H1 (cell line): ENCODE data around the gene INTS6. TPM values are rescaled to one million over a fixed set of nuclear protein-coding genes. Genes with fewer than 3 reads are reported as not detected.

Source experiments
- CTCF ChIA-PET: fragments of 300-600 bp; sonication (Branson Sonifier 250); formaldehyde crosslinking; loops from one replicate; lab custom pipeline; 2021; ENCODE audit not compliant: partially characterized antibody; lab: Charles Lee
- POLR2A ChIA-PET: fragments of 300-600 bp; sonication (Branson Sonifier 250); formaldehyde crosslinking; loops from one replicate; lab custom pipeline; 2021; ENCODE audit warnings: inconsistent platforms; ENCODE audit not compliant: partially characterized antibody; lab: Charles Lee
- DNase-seq, 2 experiments: peaks; one replicate each; pipeline versions ENCODE4 v3.0.0 to v3.0.0-alpha.2; 2010 to 2022; ENCODE audit warnings: low spot score in 2 of 2, low read depth in 1 of 2, mixed read lengths in 1 of 2
- FAIRE-seq: peaks from 2 replicates; lab custom pipeline; 2011; peaks lifted over from hg19 to GRCh38; lab: Jason Lieb, UNC
- H2AFZ ChIP-seq: 2 replicates; pipeline ENCODE4 v1.8.1; 2012; ENCODE audit warnings: low read length, inconsistent platforms
- H2AK5ac ChIP-seq: 2 replicates; pipeline ENCODE4 v1.6.1; 2013; ENCODE audit warnings: low read depth, low read length
- H2BK120ac ChIP-seq: replicated peaks from 2 replicates; pipeline ENCODE3; 2013; ENCODE audit warnings: low read depth, low read length, inconsistent platforms
- H2BK12ac ChIP-seq: 2 replicates; pipeline ENCODE4 v1.6.1; 2013; ENCODE audit warnings: low read depth, low read length
- H2BK15ac ChIP-seq: 2 replicates; pipeline ENCODE4 v1.6.1; 2013; ENCODE audit warnings: low read length
- H2BK20ac ChIP-seq: 2 replicates; pipeline ENCODE4 v1.6.1; 2013; ENCODE audit warnings: low read length
- H2BK5ac ChIP-seq: 2 replicates; pipeline ENCODE4 v1.6.1; 2013; ENCODE audit warnings: low read depth, low read length
- H3K14ac ChIP-seq: 2 replicates; pipeline ENCODE4 v1.6.1; 2013; ENCODE audit warnings: inconsistent platforms; ENCODE audit not compliant: insufficient read length
- H3K18ac ChIP-seq: 2 replicates; pipeline ENCODE4 v1.6.1; 2013; ENCODE audit warnings: low read length; ENCODE audit errors: extremely low read depth
- H3K23ac ChIP-seq: 2 replicates; pipeline ENCODE4 v1.6.1; 2013; ENCODE audit warnings: inconsistent platforms; ENCODE audit not compliant: insufficient read length
- H3K23me2 ChIP-seq: 2 replicates; pipeline ENCODE4 v1.6.1; 2013; ENCODE audit warnings: low read depth, low read length
- H3K27ac ChIP-seq: 2 replicates; pipeline ENCODE4 v1.6.1; 2011; ENCODE audit warnings: low read depth, low read length, inconsistent platforms
- H3K27me3 ChIP-seq, 4 experiments: replicated peaks in 1 of 4; 1 replicate in 1 of 4; 2 replicates in 3 of 4; pipeline versions ENCODE4 v1.6.1 to v1.8.1; 2011 to 2013; ENCODE audit warnings: low read length in 3 of 4, mild to moderate bottlenecking in 3 of 4, inconsistent platforms in 2 of 4, mixed read lengths in 2 of 4, moderate library complexity in 1 of 4; ENCODE audit not compliant: control insufficient read depth in 3 of 4, insufficient read depth in 3 of 4; ENCODE audit errors: extremely low read depth in 1 of 4
- H3K36me3 ChIP-seq, 4 experiments: 2 replicates each; pipeline versions ENCODE4 v1.6.1 to v1.8.1; 2011 to 2013; ENCODE audit warnings: mild to moderate bottlenecking in 4 of 4, low read length in 3 of 4, moderate library complexity in 2 of 4, control low read depth in 1 of 4, inconsistent platforms in 1 of 4; ENCODE audit not compliant: insufficient read depth in 4 of 4, control insufficient read depth in 2 of 4
- H3K4ac ChIP-seq: replicated peaks from 2 replicates; pipeline ENCODE3; 2013; ENCODE audit warnings: low read length, low read depth, mixed read lengths, inconsistent platforms; ENCODE audit not compliant: insufficient read length
- H3K4me1 ChIP-seq, 4 experiments: replicated peaks in 1 of 4; 1 replicate in 1 of 4; 2 replicates in 3 of 4; pipeline versions ENCODE4 v1.6.1 to v1.8.1; 2011 to 2013; ENCODE audit warnings: low read length in 3 of 4, inconsistent platforms in 2 of 4, mixed read lengths in 1 of 4; ENCODE audit not compliant: insufficient read depth in 4 of 4, control insufficient read depth in 3 of 4
- H3K4me2 ChIP-seq, 2 experiments: 2 replicates each; pipeline versions ENCODE4 v1.6.1 to v1.8.1; 2011 to 2013; ENCODE audit warnings: low read depth in 2 of 2, low read length in 2 of 2, control low read depth in 1 of 2, inconsistent platforms in 1 of 2, mild to moderate bottlenecking in 1 of 2; ENCODE audit not compliant: insufficient read depth in 1 of 2
- H3K4me3 ChIP-seq, 4 experiments: fragments of 200-600, 300-600 bp in 1 of 4; sonication (generic), shearing (Covaris generic), sonication (Bioruptor Twin) in 1 of 4; 2 replicates each; pipeline versions ENCODE4 v1.5.1 to v1.8.1; 2011 to 2016; ENCODE audit warnings: low read length in 4 of 4, low read depth in 3 of 4, control low read depth in 2 of 4, inconsistent platforms in 2 of 4, mild to moderate bottlenecking in 2 of 4, mixed read lengths in 1 of 4, moderate library complexity in 1 of 4; ENCODE audit not compliant: insufficient read depth in 2 of 4; ENCODE audit errors: extremely low read depth in 1 of 4
- H3K56ac ChIP-seq: replicated peaks from 2 replicates; pipeline ENCODE3; 2013; ENCODE audit warnings: low read depth, mild to moderate bottlenecking, mixed read lengths, low read length, inconsistent platforms; ENCODE audit not compliant: insufficient read length
- H3K79me1 ChIP-seq: 2 replicates; pipeline ENCODE4 v1.6.1; 2013; ENCODE audit warnings: low read depth, low read length, control low read depth
- H3K79me2 ChIP-seq, 2 experiments: 2 replicates each; pipeline versions ENCODE4 v1.6.1 to v1.8.1; 2012 to 2013; ENCODE audit warnings: low read length in 2 of 2, mild to moderate bottlenecking in 2 of 2, inconsistent platforms in 1 of 2; ENCODE audit not compliant: insufficient read depth in 2 of 2, control insufficient read depth in 1 of 2
- H3K9ac ChIP-seq, 4 experiments: replicated peaks in 1 of 4; 1 replicate in 1 of 4; 2 replicates in 3 of 4; pipeline versions ENCODE4 v1.6.1 to v1.8.1; 2011 to 2013; ENCODE audit warnings: low read depth in 3 of 4, low read length in 3 of 4, control low read depth in 2 of 4, mild to moderate bottlenecking in 2 of 4, moderate library complexity in 2 of 4, inconsistent platforms in 1 of 4; ENCODE audit errors: extremely low read depth in 1 of 4
- H3K9me3 ChIP-seq, 2 experiments: 2 replicates each; pipeline versions ENCODE4 v1.6.1 to v1.8.1; 2012 to 2013; ENCODE audit warnings: mild to moderate bottlenecking in 2 of 2, moderate library complexity in 2 of 2, control low read depth in 1 of 2, inconsistent platforms in 1 of 2, low read depth in 1 of 2, low read length in 1 of 2, mixed read lengths in 1 of 2; ENCODE audit not compliant: insufficient read depth in 2 of 2
- H4K20me1 ChIP-seq, 2 experiments: replicated peaks in 1 of 2; 2 replicates each; pipeline versions ENCODE3 to v1.8.1; 2011 to 2013; ENCODE audit warnings: inconsistent platforms in 2 of 2, low read length in 2 of 2, mild to moderate bottlenecking in 1 of 2; ENCODE audit not compliant: insufficient read depth in 2 of 2, control insufficient read depth in 1 of 2
- H4K5ac ChIP-seq: 2 replicates; pipeline ENCODE4 v1.6.1; 2013; ENCODE audit warnings: low read length, low read depth, mixed read lengths, inconsistent platforms; ENCODE audit not compliant: insufficient read length
- H4K8ac ChIP-seq: 2 replicates; pipeline ENCODE4 v1.8.0; 2013; ENCODE audit warnings: mild to moderate bottlenecking, moderate library complexity, low read length, inconsistent platforms; ENCODE audit not compliant: insufficient read depth; ENCODE audit errors: extremely low read depth
- H4K91ac ChIP-seq: replicated peaks from 2 replicates; pipeline ENCODE3; 2013; ENCODE audit warnings: low read length, mixed read lengths, inconsistent platforms; ENCODE audit not compliant: insufficient read length
- GABPA ChIP-seq: IDR thresholded peaks from 2 replicates; pipeline ENCODE4 v1.6.1; 2011; ENCODE audit warnings: mild to moderate bottlenecking, low read length, moderate library complexity, borderline replicate concordance; ENCODE audit not compliant: insufficient read depth
- NRF1 ChIP-seq: IDR thresholded peaks from 2 replicates; pipeline ENCODE4 v1.6.1; 2011; ENCODE audit warnings: mild to moderate bottlenecking, low read depth, low read length, improper control_type of control experiment
- WGBS, 2 experiments: shearing (Covaris generic) in 1 of 2; methylation state at CpG; one replicate each; pipeline versions ENCODE4 v1.1.6 to v1.1.7; 2013 to 2015; ENCODE audit warnings: low lambda C conversion rate in 2 of 2, mixed read lengths in 2 of 2, inconsistent platforms in 1 of 2, low coverage in 1 of 2, missing lambda C conversion rate in 1 of 2; ENCODE audit not compliant: insufficient replicate concordance in 2 of 2, insufficient coverage in 1 of 2, insufficient read length in 1 of 2; ENCODE audit errors: extremely low coverage in 1 of 2, missing lambda C conversion rate in 1 of 2; 5-methylcytosine and 5-hydroxymethylcytosine counted together
- polyA plus RNA-seq, 7 experiments: library from polyadenylated mRNA; depleted of rRNA in 3 of 7; stranded (reverse) in 5 of 7; unstranded in 2 of 7; fragments of >200 nt in 5 of 7; fragments of 200-250 nt in 2 of 7; gene quantifications; 1 replicate in 5 of 7; 2 replicates in 1 of 7; 4 replicates in 1 of 7; pipeline versions ENCODE4 v1.2.1 to v1.2.3, GENCODE V29; 2011 to 2013; ENCODE audit warnings: missing spikeins in 2 of 7, mixed read lengths in 2 of 7
- total RNA-seq: library from RNA; stranded (reverse); fragmentation: NEBNext Ultra II Directional; extraction: Animal tissue kit (Norgen Biotek cat#: 25700); gene quantifications from 2 replicates; pipeline ENCODE4 v1.2.1, GENCODE V29; 2021

Gene INTS6
- total and polyA plus RNA-seq, 2 of the 8 experiments (the other 6 are each of a cell fraction or from before 2014, with no cell fraction given): 12.6 to 42.8 TPM

DNA sequence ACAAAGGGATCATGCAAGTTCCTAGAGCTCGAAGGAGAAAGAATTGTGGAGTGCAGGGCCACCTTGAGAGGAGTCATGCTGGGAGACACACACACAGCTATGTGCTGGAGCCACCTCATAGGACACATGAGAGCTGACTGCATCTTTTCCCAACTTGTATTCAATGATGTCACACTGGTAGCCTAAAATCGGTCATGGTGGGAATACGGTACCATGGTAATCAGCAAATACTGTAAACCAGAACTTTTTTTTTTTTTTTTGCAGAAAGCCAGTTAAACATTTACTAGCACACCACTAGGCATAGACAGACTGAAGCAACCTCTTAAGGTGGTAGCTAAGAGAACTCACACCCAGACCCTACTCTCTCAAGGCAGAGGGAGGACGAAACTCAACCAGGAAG is 47.0 kb upstream of the INTS6 start:
- H2AK5ac ChIP-seq: no peak overlapping the region
- H3K4me2 ChIP-seq: no peak overlapping the region
- ChIA-PET POLR2A (interaction anchor here (0.8 kb wide), 1 partner anchor 47 kb away, joined by 4 read pairs; the partner anchor contains the start of gene INTS6), CTCF (interaction anchor here (0.6 kb wide), 4 partner anchors 237 to 311 kb away, joined by 3 to 4 read pairs (median 3); no protein-coding TSS in a partner anchor)
- no peak overlapping the region for H3K14ac ChIP-seq
- H2AFZ ChIP-seq: no peak overlapping the region
- TF ChIP-seq NRF1 (no peak), GABPA (no peak)
- no peaks in the 10 kb centered on the region for H3K27me3 ChIP-seq
- H3K27ac ChIP-seq: no peak overlapping the region
- no peak overlapping the region for H2BK120ac ChIP-seq
- H2BK12ac ChIP-seq: no peak overlapping the region
- no peak overlapping the region for H3K56ac ChIP-seq
- H3K9me3 ChIP-seq: no peaks in the 10 kb centered on the region
- no peak overlapping the region for H3K23ac ChIP-seq
- FAIRE-seq: no peak
- H3K4ac ChIP-seq: no peak overlapping the region
- no peak overlapping the region for H3K18ac ChIP-seq
- H3K79me1 ChIP-seq: no peaks in the 10 kb centered on the region
- H2BK15ac ChIP-seq: no peak overlapping the region
- H3K4me3 ChIP-seq: no peak overlapping the region
- H3K4me1 ChIP-seq: no peaks in the 10 kb centered on the region
- H3K36me3 ChIP-seq: no peaks in the 10 kb centered on the region
- H3K9ac ChIP-seq: no peak overlapping the region
- H4K8ac ChIP-seq: no peak overlapping the region
- no peaks in the 10 kb centered on the region for H3K79me2 ChIP-seq
- DNase-seq: no peak
- H4K20me1 ChIP-seq: no peaks in the 10 kb centered on the region
- no peak overlapping the region for H4K91ac ChIP-seq
- no peak overlapping the region for H2BK5ac ChIP-seq
- 93% methylated on average over 4 of the region's 4 CpGs; no CpG with 5 or more reads in 1 of the 2 experiments for WGBS, 2 experiments
- no peak overlapping the region for H2BK20ac ChIP-seq
- H3K23me2 ChIP-seq: no peaks in the 10 kb centered on the region
- no peak overlapping the region for H4K5ac ChIP-seq
